HG03159 (cell line): Measurements from ENCODE around the gene CYLD.

ENCODE experiments used
- ATAC-seq: cut with Tn5 transposase; IDR thresholded peaks from one replicate; pipeline ENCODE4 v1.9.1; 2021; ENCODE audit warnings: mild to moderate bottlenecking, moderate library complexity; ENCODE audit not compliant: unreplicated experiment

The CYLD gene

DNA sequence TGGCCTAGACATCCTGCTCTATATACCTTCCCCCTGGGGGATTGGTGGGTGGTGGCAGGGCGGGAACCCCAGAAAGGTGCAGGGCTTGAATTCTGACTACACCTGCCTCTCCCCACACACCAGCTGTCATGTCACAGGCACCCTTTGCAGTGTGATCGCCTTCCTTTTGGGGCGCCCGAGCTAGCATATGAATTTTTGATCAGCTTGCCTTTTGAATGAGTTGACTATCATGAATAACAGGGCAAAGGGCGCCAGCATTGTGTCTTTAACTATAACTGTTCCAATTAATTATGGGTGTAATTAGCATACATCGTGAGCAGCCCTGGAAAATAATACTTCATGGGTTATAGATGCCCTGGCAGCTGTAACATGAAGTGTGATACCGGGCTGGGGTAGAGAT is 72.7 kb downstream of the CYLD start:
- ATAC-seq: no peak

DNA sequence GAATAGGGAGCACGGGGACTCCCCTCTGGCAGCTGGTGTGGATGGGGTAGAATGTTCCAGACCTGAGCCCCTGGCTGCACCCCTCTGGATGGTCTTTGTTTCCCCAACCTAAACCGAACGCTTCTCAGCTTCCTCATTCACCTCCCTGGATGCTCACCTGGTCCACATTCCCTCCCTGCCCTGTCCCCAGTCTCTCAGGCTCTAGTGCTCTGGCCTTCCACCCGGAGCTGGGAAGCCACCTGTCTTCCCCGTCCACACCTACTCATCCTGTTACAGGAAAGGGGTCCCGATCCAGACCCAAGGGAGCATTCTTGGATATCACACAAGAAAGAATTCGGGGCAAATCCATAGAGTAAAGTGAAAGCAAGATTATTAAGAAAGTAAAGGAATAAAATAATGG is 73.5 kb downstream of the CYLD start:
- ATAC-seq: no peak

DNA sequence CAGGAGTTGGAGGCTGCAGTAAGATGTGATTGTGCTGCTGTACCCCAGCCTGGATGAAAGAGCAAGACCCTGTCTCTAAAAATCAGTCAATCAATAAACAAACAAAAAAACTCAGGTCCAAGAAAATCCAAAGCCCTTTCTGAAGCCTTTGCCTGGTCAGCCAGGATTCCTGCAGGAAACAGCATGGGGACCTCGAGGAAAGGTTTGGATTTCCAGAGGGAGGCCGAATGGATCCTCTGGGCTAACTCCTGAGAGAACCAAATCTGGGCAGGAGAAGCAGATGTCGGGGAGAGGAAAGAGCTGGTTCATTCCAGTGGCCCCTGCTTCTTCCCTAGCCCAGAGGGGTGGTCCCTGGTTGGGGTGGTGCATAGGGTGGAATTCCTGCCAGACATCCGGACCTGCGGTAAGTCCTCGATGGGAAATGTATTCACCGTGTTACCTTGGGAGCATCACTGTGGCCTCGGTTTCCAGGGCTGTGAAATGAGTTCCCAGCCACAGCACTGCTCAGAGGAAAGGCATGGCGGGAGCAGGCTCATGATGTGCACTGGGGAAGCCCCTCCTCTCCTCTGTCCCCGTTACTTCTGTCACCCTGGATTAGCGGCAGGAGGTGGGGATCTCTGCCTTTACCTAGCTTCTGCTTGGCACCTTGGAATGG is 75.1 kb downstream of the CYLD start:
- ATAC-seq: no peak

DNA sequence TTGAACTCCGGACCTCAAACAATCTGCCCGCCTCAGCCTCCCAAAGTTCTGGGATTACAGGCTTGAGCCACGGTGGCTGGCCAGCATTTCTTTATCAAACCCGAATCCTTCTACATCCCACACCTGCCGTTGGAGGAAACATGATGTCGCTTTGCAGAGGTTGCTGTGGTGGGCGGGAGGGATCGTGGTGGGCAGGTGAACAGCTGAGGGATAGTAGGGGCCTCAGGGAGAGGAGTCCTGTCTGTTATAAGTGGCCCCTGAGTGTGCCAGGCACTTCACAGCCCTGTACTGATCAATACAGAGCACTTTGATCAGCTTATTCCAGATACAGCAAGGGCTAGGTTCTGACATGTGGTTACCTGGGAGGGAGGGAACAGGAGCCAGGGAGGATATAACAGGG is 76.5 kb downstream of the CYLD start:
- no peak for ATAC-seq

DNA sequence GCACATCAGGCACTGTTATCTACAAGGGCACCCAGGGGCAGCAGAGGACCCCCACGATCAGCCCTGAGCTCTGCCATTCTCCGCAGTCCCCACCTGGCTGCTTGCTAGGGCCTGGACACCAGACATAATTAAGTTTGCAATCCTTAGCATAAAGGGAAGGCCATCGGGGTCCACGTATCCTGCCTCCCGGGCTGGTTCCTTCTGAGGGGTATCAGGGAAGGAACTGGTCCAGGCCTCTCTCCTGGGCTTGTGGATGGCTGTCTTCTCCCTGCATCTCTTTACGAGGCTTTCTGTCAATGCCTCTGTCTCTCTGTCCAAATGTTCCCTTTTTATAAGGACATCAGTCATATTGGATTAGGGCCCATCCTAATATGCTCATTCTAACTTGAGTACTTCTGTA is 77.8 kb downstream of the CYLD start:
- no peak for ATAC-seq

DNA sequence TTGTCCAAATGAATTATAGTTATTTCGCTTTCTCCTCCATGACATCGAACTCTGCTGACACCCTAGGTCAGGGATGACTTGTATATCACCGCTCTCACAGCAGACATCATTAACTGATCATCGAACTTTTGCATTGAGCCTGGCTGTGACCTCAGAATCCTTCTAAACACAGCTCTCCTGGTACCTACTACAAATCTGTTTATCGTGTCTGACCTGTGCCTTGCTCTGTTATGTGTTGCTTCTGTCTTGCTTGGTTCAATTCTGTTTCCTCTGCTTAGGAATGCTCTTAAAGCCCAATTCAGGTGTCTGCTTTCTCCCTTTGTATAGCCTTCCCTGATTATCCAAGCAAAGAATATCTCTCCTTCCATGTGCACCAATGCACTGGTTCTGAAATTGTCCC is 78.3 kb downstream of the CYLD start:
- no peak for ATAC-seq

DNA sequence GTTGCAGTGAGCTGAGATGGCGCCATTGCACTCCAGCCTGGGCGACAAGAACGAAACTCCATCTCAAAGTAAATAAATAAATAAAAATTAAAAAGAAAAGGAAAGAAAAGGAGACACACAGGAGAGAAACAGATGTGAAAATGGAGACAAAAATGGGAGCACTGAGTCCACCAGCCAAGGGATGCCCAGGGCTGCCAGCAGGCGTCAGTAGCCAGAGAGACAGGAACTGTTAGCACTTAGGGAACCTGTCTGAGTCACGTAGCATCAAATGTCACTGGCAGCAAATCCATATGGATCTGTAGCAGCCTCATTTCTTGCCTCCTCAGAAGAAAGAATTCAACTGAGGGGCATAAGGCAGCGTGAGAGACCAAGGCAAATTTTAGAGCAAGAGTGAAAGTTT is 79.7 kb downstream of the CYLD start:
- no peak for ATAC-seq

DNA sequence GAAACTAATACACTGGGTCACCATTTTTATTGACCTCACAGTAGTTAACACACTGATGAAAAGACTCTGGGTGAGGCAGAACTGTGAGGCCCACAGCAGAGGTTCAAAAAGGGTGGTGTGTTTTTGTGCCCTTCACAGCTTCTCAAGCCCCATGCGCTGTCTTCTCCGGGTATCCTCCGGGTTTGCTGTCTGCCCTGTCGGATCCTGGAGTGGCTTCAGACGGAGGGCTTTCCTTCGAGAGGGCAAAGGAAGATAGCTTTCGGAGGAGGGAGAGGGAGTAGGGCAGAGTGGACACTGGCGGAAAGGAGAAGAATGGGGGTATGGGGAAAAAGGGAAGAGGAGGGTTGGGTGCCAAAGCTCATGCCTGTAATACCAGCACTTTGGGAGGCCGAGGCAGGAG is 80.8 kb downstream of the CYLD start:
- ATAC-seq: no peak

DNA sequence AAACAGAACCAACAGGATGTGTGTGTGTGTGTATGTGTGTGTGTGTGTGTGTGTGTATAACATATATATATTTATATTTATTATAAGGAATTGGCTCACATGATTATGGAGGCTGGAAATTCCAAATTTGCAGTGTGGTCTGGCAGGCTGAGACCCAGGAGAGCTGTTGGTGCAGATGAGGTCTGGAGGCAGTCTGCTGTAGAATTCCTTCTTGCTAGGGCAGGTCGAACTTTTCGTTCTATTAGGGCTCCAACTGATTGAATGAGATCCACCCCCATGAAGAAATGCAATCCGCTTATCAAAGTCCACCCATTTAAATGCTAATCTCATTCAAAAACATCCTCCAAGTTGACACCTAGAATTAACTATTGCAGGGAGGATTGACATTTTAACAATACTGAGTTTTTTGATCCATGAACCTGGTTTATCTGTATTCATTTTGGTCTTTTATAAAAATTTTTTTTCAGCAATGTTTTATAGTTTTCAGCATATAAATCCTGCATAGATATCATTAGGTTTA is 85.0 kb downstream of the CYLD start:
- ATAC-seq: no peak

DNA sequence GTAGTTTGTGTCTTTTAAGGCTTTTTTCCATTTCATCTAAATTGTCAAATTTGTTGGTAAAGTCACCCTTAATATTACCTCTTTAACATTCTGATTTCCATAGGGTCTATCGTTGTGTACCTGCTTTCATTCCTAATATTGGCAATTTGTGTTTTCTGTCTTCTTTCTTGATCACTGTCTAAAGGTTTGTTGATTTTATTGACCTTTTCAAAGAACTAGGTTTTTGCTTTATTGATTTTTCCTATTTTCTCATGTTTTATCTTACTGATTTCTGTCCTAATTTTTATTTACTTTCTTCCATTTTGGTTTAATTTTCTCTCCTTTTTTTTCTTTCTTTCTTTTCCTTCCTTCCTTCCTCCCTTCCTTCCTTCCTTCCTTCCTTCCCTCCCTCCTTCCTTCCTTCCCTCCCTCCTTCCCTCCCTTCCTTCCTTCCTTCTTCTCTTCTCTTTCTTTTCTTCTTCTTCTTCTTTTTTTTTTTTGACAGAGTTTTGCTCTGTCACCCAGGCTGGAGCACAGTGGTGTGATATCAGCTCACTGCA is 86.3 kb downstream of the CYLD start:
- ATAC-seq: no peak

DNA sequence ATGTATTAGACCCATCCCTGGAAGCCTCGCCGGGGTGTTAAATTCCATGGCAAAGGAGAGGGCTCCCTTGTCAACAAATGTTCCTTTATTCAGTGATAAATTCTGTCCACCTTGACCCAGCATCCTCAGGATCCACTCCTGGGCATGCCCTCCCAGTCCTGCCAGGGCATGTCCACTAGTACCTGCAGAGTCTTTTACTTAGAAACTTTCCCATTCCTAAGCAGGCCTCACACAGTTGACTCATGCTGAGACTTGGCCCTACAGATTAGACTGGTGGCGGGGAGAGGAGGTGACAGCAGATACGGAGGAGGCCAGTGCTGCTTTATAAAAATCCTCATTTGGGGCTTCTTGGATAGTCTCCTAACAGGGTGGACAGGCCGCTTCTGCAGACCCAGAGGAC is 88.8 kb downstream of the CYLD start:
- no peak for ATAC-seq

DNA sequence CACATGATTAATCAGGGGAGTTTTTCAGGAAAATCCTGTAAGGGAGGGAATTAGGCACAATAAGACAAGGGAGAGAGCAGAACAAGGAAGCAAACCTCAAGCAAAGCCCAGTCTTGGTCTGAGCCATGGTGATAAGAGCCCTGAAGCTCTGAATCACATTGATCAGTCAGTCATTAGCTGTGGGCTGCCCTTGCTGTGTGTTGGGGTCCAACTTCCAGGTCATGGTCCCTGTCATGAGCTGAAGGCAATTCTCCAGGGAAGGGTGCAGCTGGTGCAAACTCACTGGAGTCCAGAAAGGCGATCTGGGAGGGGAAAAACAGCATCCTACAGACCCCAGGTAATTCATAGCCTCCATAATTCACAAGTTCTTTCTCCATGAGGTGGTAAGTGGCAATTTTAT is 89.9 kb downstream of the CYLD start:
- ATAC-seq: no peak

DNA sequence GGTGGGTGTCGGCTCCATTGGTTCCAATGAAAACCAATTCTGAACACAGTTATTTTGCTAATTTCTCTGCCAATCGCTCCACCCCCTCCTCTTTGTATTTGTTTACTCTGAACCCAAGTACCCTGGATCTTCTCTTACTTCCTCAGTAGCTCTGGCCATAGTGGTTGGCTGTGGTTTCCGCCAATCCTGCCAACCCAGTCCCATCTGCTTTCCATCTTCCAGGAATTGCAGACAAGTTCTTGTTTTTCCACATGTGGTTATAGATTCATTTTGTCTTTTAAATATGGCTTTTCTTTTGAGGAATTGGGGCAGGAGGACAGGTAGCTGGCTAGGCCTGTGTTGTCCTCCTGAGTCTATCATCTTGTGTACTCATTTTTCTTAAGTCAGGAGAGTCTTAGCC is 92.0 kb downstream of the CYLD start:
- no peak for ATAC-seq

DNA sequence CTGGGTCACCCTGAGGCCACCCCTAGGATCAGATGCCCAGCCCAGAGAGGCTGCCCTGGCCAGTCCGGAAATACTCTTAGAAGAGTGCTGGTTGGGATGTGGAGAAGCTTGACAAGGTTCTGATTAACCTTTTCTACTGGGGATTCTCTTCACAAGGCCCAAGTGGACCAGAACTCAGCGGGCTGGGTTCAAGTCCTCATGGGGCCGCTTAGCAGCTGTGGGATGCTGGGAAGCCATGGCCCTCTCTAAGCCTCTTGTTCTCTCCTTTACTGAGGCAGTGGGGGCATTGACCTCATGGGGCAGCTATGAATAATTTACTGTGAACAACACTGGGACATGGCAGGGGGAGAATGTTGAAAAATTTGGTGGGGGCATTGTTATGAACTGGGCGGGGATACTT is 92.8 kb downstream of the CYLD start:
- no peak for ATAC-seq

DNA sequence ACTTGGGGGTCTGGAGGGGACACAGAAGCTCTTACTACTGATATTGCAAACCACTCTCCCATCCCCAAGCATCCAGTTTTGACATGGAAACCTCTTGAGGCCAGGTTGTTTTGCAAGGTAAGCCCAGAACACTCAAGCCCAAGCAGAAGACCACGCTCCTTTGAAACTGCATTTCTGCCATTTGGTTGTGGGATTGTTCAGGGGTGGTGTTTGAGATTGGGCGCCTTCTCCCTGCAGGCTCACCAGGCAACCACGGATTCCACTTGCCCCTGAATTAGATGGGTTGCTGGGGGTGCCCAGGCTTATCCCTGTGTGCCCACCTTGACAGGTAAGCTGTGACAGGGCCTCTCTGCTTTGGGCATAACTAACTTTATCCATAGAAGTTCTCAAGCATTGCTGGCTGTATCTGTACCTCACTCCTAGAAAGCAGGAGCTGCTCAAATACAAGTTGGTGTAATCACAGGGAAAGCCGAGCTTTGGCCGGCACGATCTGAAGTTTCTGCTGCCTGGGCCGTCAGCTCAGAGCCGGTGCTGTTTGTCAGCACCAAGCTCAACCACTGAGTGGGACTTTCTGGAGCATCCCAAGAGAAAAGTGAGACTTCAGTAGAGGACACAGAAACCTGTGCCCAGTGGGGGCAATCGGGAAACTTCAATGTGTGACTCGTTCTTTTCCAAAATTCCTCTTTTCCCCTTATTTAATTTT is 93.6 kb downstream of the CYLD start:
- ATAC-seq: no peak

DNA sequence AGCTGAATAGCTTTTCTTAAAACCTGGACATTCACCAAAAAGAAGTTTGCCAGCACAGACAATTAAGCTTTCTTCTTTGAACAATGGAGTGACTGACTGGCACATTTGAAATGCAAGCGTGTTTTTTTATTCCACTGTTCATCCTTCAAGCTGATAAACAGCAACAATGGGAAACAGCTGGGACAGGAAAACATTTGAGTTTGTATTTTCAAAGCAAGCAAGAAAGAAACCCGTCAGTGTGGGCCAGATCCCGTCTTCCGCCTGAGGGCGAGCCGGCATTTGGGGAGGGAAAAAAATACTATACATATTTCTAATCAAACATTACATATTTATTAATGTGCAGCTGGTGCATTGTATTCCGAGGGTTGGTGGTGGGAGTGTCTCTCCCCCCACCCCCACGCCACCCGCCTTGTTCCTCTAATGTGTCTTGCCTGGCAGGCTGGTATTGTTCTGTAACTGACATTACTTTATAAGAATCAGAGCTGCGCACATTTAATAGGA is 94.3 kb downstream of the CYLD start:
- ATAC-seq: no peak

DNA sequence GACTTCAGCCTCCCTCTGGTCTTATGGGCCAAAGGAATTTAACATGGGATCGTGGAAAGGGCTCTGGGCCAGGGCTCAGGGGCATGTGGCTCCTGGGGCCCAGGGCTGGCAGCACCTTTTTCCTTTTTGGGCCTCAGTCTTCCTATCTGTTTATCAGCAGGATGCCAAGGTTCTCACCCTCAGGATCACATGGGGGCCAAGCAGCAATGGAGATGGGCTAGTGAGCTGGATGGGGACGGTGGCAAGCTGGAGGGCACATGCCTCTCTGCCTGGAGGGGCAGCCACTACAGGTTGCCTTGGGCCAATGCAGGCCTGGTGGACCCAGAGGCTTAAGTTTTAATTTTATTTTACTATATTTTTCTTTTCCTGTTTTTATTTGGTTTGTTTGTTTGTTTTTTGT is 95.4 kb downstream of the CYLD start:
- no peak for ATAC-seq

DNA sequence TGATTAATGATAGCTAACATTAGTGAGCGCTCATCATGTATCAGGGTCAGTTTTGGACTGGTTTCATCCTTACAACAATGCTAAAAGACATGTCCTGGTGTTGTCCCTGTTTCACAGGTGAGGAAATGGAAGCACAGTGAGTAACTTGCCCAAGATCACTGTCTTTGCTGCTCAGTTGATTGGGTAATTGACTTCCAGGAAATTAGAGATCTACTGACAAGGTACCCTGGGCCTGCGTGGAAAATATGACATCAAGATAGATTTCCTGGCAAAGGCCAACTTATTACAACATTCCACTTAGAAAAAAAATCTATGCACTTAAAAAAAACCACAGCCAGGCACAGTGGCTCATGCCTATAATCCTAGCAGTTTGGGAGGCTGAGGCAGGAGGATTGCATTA is 96.3 kb downstream of the CYLD start:
- no peak for ATAC-seq

DNA sequence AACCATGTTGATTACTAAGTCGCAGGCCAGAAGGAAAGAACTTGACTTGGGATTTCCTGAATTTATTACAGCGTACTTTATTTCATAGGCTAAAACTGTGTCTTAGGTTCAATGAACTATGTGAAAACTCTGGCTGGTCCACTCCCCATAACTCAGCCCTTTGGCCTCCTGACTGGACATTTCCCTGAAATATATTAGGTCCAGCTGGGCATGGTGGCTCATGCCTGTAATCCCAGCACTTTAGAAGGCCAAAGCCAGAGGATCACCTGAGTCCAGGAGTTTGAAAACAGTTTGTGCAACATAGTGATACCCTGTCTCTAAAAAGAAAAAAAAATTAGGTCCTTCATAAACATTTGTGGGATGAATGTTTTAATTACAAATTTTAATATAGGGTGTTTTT is 97.0 kb downstream of the CYLD start:
- no peak for ATAC-seq

DNA sequence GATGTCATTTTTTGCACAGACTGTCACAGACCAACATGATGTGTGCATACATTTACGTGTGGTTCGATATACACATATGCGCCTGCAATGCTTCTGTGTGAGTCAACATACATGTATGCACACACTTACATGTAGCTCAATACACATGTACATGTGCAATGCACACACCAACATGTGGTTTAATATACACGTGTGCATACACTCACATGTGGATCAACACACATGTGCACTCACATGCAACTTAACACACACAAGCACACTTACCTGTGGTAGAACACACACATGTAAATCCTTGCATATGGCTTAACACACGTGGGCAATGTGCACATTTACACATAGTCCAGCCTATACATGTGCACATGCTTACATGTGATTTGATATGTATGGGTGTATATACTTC is 97.5 kb downstream of the CYLD start:
- ATAC-seq: no peak

DNA sequence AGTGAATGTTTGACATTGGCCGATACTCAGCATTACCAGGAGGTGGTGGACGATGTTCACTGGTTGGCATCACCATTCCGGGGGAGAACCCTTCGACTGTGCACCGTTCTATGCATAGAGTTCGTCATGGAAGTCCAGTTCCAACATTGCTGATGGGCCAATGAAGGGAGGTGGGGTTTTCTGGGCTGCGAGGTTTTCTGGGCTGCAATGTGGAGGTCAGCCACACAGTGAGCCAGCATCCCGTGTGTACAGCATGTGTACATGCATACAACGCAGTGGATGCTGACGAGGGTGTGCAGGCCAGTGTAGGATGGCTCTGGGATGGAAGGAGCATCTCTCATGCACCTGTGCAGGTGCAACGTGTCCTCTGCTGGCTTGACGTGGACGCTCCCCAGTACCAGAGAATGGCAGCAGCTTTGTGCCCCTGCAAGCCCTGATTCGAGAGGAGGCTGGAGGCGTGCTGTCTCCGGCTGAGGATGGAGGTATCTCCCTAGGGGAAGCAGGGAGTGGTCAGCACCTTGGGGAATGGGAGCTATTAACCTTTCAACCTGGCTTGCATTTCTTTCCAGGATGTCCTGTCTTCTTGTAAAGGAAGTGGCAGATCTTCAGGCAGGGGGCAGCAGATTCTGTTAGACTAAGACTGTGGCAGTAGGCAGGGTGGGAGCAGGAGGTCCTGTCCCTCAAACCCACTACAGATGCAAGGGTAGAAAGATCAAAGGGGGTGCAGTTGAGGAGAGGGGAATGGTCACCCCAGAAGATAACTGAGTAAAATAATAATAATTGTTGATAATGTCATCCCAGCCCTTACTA is 98.2 kb downstream of the CYLD start:
- ATAC-seq: no peak
